CD1c-positive myeloid dendritic cell (primary cell): ENCODE data around the gene RBFA.

Source experiments
- DNase-seq: peaks from one replicate; pipeline ENCODE4 v3.0.0-alpha.2; 2016; ENCODE audit errors: extremely low spot score

RBFA gene

GRCh38 chr18:80074697-80075096 lies 40.5 kb downstream of the RBFA start:
- no peak for DNase-seq

- DNase-seq, result no peak
These were observed 41.7 kb downstream of the RBFA start for GRCh38 chr18:80075940-80076339.

GRCh38 chr18:80076379-80076778 lies 42.1 kb downstream of the RBFA start:
- DNase-seq, result no peak

DNA sequence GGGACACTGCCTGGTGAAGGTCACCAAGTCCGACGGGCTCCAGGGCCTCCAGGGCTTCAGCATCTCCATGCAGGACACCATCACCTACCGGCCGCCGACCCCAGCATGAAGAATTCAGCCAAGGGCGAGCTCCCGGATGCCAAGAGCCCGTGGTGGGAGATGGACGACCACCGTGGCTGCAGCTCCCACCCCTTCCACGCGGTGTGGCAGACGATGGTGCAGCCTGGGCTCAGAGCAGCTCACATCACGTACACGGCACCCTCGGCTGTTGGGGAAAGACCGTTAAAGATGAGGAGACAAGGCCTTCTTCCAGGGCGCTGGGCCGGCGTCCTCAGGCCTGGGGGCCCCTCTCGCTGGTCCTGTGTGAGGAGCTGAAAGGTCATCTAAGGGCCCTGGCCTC lies 43.6 kb downstream of the RBFA start:
- no peak for DNase-seq
